Measurements from ENCODE around the gene AKTIP. TPM values are rescaled to one million over a fixed set of nuclear protein-coding genes. Genes with fewer than 3 reads are reported as not detected.

The AKTIP gene
- total and polyA plus RNA-seq, 9 of the 15 experiments (the other 6 are each of a cell fraction or from before 2014, with no cell fraction given), result 3.0 to 10.7 (median 4.4) TPM

GRCh38 chr16:53529513-53529912 lies 26.5 kb upstream of the AKTIP start (continued):
- TF ChIP-seq PBX2 (CRISPR knock-in tag; IDR thresholded peaks at IDR 0.05; ENCODE audit: low read depth) (no peak), PBX2 (tag; conservative IDR thresholded peaks at IDR 0.05; ENCODE audit: low read depth) (no peak)

- FAIRE-seq (no peak), DNase-seq (ENCODE audit: extremely low read depth in 1 of 4, low spot score in 3 of 4) (no peak), ATAC-seq (no peak)
- Histone ChIP-seq H4K20me1 (replicated peaks; ENCODE audit: control insufficient read depth, insufficient read depth, low read length) (no peaks in the 10 kb centered on the region), H3K4me3 (no peak overlapping the region), H3K36me3 (ENCODE audit: control insufficient read depth, insufficient read depth, low read length) (no peaks in the 10 kb centered on the region), H2AFZ (ENCODE audit: low read depth, low read length) (no peak overlapping the region), H3K4me2 (ENCODE audit: insufficient read depth, low read length) (no peak overlapping the region), H3K4me1 (replicated peaks in 1 of 2; ENCODE audit: control insufficient read depth in 2 of 2, insufficient read depth in 2 of 2, low read length in 2 of 2) (no peaks in the 10 kb centered on the region), H3K9me1 (ENCODE audit: control insufficient read depth, insufficient read depth, low read length) (no peaks in the 10 kb centered on the region), H3K9ac (ENCODE audit: insufficient read depth in 1 of 2, low read depth in 2 of 2, low read length in 2 of 2) (no peak overlapping the region), H3K27me3 (ENCODE audit: control insufficient read depth in 2 of 2, insufficient read depth in 2 of 2, low read length in 2 of 2) (peaks cover 33 to 47% of the 10 kb centered on the region in 2 experiments; a peak in 4 of 5 replicates), H3K9me3 (replicated peaks; ENCODE audit: control insufficient read depth, insufficient read depth, low read depth, low read length) (no peaks in the 10 kb centered on the region), H3K27ac (ENCODE audit: extremely low read depth, low read depth, low read length) (no peak overlapping the region), H3K79me2 (ENCODE audit: control insufficient read depth, insufficient read depth, low read length) (no peaks in the 10 kb centered on the region)
- BruUV-seq (replicated peaks), result no TSS peak
- ChIA-PET CTCF (ENCODE audit: low intra/inter-chr PET ratio) (no interaction called here), POLR2A (interaction anchor here (0.7 kb wide), 1 partner anchor 134 kb away, joined by 4 read pairs; no protein-coding TSS in a partner anchor)
- 3% methylated on average over 6 of the region's 6 CpGs for WGBS (ENCODE audit: insufficient coverage, low coverage, missing lambda C conversion rate)
- in situ Hi-C loops (cut with MboI) (no loop called here), intact Hi-C loops (cut with micrococcal nuclease) (no loop called here)
- TF ChIP-seq XRCC3 (IDR thresholded peaks at IDR 0.05) (no peak), ZNF212 (CRISPR knock-in tag; IDR thresholded peaks at IDR 0.05) (no peak), ZNF175 (CRISPR knock-in tag; IDR thresholded peaks at IDR 0.05; ENCODE audit: low read depth) (no peak), ETV5 (CRISPR knock-in tag; IDR thresholded peaks at IDR 0.05; ENCODE audit: low read depth) (no peak), ILK (tag; IDR thresholded peaks at IDR 0.05; ENCODE audit: borderline replicate concordance, low read depth) (no peak), HNRNPLL (IDR thresholded peaks at IDR 0.05; ENCODE audit: low read depth, low read length, poor library complexity, severe bottlenecking) (no peak), BHLHE40 (IDR thresholded peaks at IDR 0.05; ENCODE audit: low read length) (no peak)
These were observed 25.8 kb upstream of the AKTIP start for GRCh38 chr16:53528797-53529196.
